Smooth muscle cell (in vitro differentiated cells): ENCODE measurements around the gene PSTK. TPM values are rescaled to one million over a fixed set of nuclear protein-coding genes. Genes with fewer than 3 reads are reported as not detected.

Experiments used
- DNase-seq: peaks from one replicate; lab custom pipeline; 2025; ENCODE audit not compliant: unreplicated experiment; lab: John Stamatoyannopoulos, UW
- H2AFZ ChIP-seq: fragments of 200-600 bp; sonication (generic); 2 replicates; pipeline ENCODE4 v1.6.0; 2016; ENCODE audit warnings: antibody characterized with exemption, low read depth, mild to moderate bottlenecking
- H3F3A ChIP-seq: fragments of 200-600 bp; sonication (generic); 2 replicates; pipeline ENCODE4 v1.6.0; 2017; ENCODE audit warnings: antibody characterized with exemption, low read depth
- H3K27ac ChIP-seq: fragments of 200-600 bp; sonication (generic); 2 replicates; pipeline ENCODE4 v1.5.1; 2016; ENCODE audit warnings: low read depth, mild to moderate bottlenecking
- H3K27me3 ChIP-seq: fragments of 200-600 bp; sonication (generic); 2 replicates; pipeline ENCODE4 v1.6.1; 2016; ENCODE audit warnings: low read depth, mild to moderate bottlenecking
- H3K36me3 ChIP-seq: fragments of 200-600 bp; sonication (generic); 2 replicates; pipeline ENCODE4 v1.5.1; 2016; ENCODE audit warnings: low read depth
- H3K4me1 ChIP-seq: fragments of 200-600 bp; sonication (generic); 2 replicates; pipeline ENCODE4 v1.5.1; 2016; ENCODE audit warnings: low read depth
- H3K4me2 ChIP-seq: fragments of 200-600 bp; sonication (generic); 2 replicates; pipeline ENCODE4 v1.6.0; 2016; ENCODE audit warnings: mild to moderate bottlenecking
- H3K4me3 ChIP-seq: fragments of 200-600 bp; sonication (generic); 2 replicates; pipeline ENCODE4 v1.5.1; 2016; ENCODE audit warnings: mild to moderate bottlenecking
- H3K79me2 ChIP-seq: fragments of 200-600 bp; sonication (generic); 2 replicates; pipeline ENCODE4 v1.6.0; 2016; ENCODE audit warnings: low read depth, mild to moderate bottlenecking
- H3K9ac ChIP-seq: fragments of 200-600 bp; sonication (generic); 2 replicates; pipeline ENCODE4 v1.6.0; 2016; ENCODE audit warnings: low read depth
- H3K9me3 ChIP-seq: fragments of 200-600 bp; sonication (generic); replicated peaks from 2 replicates; pipeline ENCODE4 v1.5.1; 2016; ENCODE audit warnings: low read depth
- H4K20me1 ChIP-seq: fragments of 200-600 bp; sonication (generic); 2 replicates; pipeline ENCODE4 v1.6.0; 2016; ENCODE audit warnings: low read depth
- WGBS: methylation state at CpG from one replicate; pipeline ENCODE4 v1.1.7; 2016; ENCODE audit warnings: low lambda C conversion rate; 5-methylcytosine and 5-hydroxymethylcytosine counted together
- polyA plus RNA-seq: library from polyadenylated mRNA; unstranded; fragments of >200 nt; fragmentation: Nextera tagmentation; extraction: Ambion mirVana; gene quantifications from 2 replicates; pipeline ENCODE4 v1.2.1, GENCODE V29; 2016
- total RNA-seq: library from RNA; depleted of rRNA; stranded (reverse); fragments of >200 nt; gene quantifications from 2 replicates; pipeline ENCODE4 v1.2.3, GENCODE V29; 2014
- TF ChIP-seq, protein P1 (sequence below): fragments of 200-600 bp; sonication (generic); IDR thresholded peaks from 2 replicates; pipeline ENCODE4 v1.5.1; 2017; ENCODE audit warnings: borderline replicate concordance, mild to moderate bottlenecking, antibody characterized with exemption; ENCODE audit not compliant: insufficient read depth, poor library complexity, severe bottlenecking

The PSTK gene
- total and polyA plus RNA-seq, 2 experiments from 2014 or later = 7.0 to 14.2 TPM

GRCh38 chr10:122939856-122940543 is 40.2 kb upstream of the PSTK start:
- TF ChIP-seq, protein P1, sequence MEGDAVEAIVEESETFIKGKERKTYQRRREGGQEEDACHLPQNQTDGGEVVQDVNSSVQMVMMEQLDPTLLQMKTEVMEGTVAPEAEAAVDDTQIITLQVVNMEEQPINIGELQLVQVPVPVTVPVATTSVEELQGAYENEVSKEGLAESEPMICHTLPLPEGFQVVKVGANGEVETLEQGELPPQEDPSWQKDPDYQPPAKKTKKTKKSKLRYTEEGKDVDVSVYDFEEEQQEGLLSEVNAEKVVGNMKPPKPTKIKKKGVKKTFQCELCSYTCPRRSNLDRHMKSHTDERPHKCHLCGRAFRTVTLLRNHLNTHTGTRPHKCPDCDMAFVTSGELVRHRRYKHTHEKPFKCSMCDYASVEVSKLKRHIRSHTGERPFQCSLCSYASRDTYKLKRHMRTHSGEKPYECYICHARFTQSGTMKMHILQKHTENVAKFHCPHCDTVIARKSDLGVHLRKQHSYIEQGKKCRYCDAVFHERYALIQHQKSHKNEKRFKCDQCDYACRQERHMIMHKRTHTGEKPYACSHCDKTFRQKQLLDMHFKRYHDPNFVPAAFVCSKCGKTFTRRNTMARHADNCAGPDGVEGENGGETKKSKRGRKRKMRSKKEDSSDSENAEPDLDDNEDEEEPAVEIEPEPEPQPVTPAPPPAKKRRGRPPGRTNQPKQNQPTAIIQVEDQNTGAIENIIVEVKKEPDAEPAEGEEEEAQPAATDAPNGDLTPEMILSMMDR = no peak
- WGBS = 81% methylated on average over 1 of the region's 1 CpG
- Histone ChIP-seq H3K4me2 (peak overlapping the region; percentile 44), H2AFZ (no peak overlapping the region), H3K4me1 (no peaks in the 10 kb centered on the region), H3K27ac (peak overlapping the region; percentile 26), H3K4me3 (no peak overlapping the region), H3K9ac (no peak overlapping the region), H3K9me3 (no peaks in the 10 kb centered on the region), H3K36me3 (peaks cover 9% of the 10 kb centered on the region), H4K20me1 (peaks cover 9% of the 10 kb centered on the region), H3F3A (no peaks in the 10 kb centered on the region), H3K27me3 (no peaks in the 10 kb centered on the region), H3K79me2 (peaks cover 9% of the 10 kb centered on the region)
- no peak for DNase-seq

GRCh38 chr10:122949296-122949695 is 30.9 kb upstream of the PSTK start:
- Histone ChIP-seq H3K4me2 (no peak overlapping the region), H3K27ac (no peak overlapping the region), H3K9ac (no peak overlapping the region), H3F3A (no peaks in the 10 kb centered on the region), H3K4me1 (peaks cover 10% of the 10 kb centered on the region), H3K27me3 (no peaks in the 10 kb centered on the region), H3K4me3 (no peak overlapping the region), H3K36me3 (peaks cover 12% of the 10 kb centered on the region), H3K79me2 (peaks cover 20% of the 10 kb centered on the region), H4K20me1 (no peaks in the 10 kb centered on the region), H2AFZ (no peak overlapping the region), H3K9me3 (no peaks in the 10 kb centered on the region)
- TF ChIP-seq, protein P1 = no peak
- no peak for DNase-seq
- WGBS = 96% methylated on average over 3 of the region's 3 CpGs

DNA sequence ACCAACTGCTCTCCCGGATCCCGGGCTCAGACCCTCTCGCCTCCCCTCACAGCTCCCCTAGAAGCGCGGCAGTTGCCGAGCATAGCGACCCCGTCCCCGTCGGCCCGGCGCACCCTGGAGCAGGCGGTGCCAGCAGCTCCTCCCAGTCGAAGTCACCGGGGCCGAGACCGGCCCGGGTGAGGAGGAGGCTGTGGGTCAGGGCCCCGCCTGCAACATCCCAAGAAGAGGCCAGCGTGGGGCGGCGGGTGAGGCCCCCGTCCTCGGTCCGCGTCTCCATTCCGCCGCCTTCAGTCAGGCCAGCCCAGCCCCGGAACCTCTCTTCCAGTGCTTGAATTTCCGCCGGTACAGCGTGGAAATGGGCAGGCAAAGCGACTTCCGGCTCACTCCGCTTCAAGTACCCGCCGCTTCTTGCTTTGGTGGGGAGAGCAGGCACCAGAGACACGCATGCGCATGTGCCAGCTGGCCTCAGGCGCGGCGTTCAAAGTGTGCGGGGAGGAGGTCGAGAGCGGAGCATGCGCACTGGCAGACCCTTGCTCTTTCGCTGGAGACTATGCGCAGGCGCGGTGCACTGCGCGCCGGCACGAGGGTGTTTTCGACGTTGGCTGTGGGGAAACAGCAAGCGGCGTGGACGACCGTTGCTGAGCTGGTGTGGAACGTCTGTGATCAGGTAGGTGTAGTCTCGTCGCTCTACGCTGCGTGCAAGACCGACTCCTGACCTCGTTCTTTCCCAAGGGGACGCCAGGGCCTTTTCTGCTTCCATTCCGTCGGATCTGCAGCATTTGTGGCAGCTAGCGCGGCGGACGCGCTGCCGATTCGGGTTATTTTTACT is 26.1 kb upstream of the PSTK start, which contains the start of gene C10orf88:
TSS of gene C10orf88 (minus strand) at position 326 of the 829 bp plus-strand sequence. CDS start at position 277, 49 bp downstream.
- Histone ChIP-seq H3F3A (no peaks in the 10 kb centered on the region), H3K9me3 (no peaks in the 10 kb centered on the region), H3K79me2 (peaks cover 16% of the 10 kb centered on the region), H3K27me3 (no peaks in the 10 kb centered on the region), H2AFZ (peak within 1 kb of the TSS; percentile 89), H3K36me3 (no peaks in the 10 kb centered on the region), H3K4me2 (peak within 1 kb of the TSS; percentile 94), H3K4me1 (peaks cover 10% of the 10 kb centered on the region), H3K4me3 (peak within 1 kb of the TSS; percentile 85), H3K27ac (peak within 1 kb of the TSS; percentile 45), H3K9ac (peak within 1 kb of the TSS; percentile 65), H4K20me1 (no peaks in the 10 kb centered on the region)
- 9% methylated on average over 73 of the region's 77 CpGs for WGBS
- DNase-seq = peak; percentile 85
- TF ChIP-seq, protein P1 = no peak
